PC-9 (cell line): ENCODE measurements around the gene MYO1G. TPM values are rescaled to one million over a fixed set of nuclear protein-coding genes. Genes with fewer than 3 reads are reported as not detected.

Experiments used
- BruUV-seq: library from RNA; stranded (reverse); fragments of 400-500 nt; replicated peaks from 2 replicates; lab custom pipeline; 2021; lab: Mats Ljungman, UMichigan
- CTCF ChIA-PET: fragments of 300-600 bp; sonication (Branson Sonifier 250); formaldehyde crosslinking; loops from one replicate; lab custom pipeline; 2022; ENCODE audit warnings: antibody characterized with exemption; lab: Charles Lee
- POLR2A ChIA-PET: fragments of 300-600 bp; sonication (Branson Sonifier 250); formaldehyde crosslinking; loops from one replicate; lab custom pipeline; 2022; ENCODE audit warnings: antibody characterized with exemption; ENCODE audit not compliant: unreplicated experiment; lab: Charles Lee
- DNase-seq, 2 experiments: peaks; one replicate each; pipeline versions ENCODE4 v3.0.0 to v3.0.0-alpha.2; 2015 to 2022; ENCODE audit warnings: mixed read lengths in 1 of 2
- H2AFZ ChIP-seq: fragments of 200-600 bp; sonication (generic); 2 replicates; pipeline ENCODE4 v1.8.1; 2017; ENCODE audit warnings: antibody characterized with exemption
- H3F3A ChIP-seq: fragments of 200-600 bp; sonication (generic); 2 replicates; pipeline ENCODE4 v1.8.1; 2017; ENCODE audit warnings: antibody characterized with exemption, mild to moderate bottlenecking, low read depth; ENCODE audit not compliant: insufficient read depth
- H3K27ac ChIP-seq: fragments of 200-600 bp; sonication (generic); 2 replicates; pipeline ENCODE4 v1.6.1; 2016; ENCODE audit warnings: mixed run types
- H3K27me3 ChIP-seq: fragments of 200-600 bp; sonication (generic); 2 replicates; pipeline ENCODE4 v1.6.1; 2016; ENCODE audit warnings: low read depth, mixed run types; ENCODE audit not compliant: insufficient read depth
- H3K36me3 ChIP-seq: fragments of 200-600 bp; sonication (generic); 2 replicates; pipeline ENCODE4 v1.6.1; 2016; ENCODE audit warnings: low read depth, mixed run types
- H3K4me1 ChIP-seq: fragments of 200-600 bp; sonication (generic); replicated peaks from 2 replicates; pipeline ENCODE4 v1.6.1; 2016; ENCODE audit warnings: mixed run types; ENCODE audit not compliant: insufficient read depth
- H3K4me2 ChIP-seq: fragments of 200-600 bp; sonication (generic); 2 replicates; pipeline ENCODE4 v1.6.1; 2017; ENCODE audit warnings: mixed run types
- H3K4me3 ChIP-seq: fragments of 200-600 bp; sonication (generic); 2 replicates; pipeline ENCODE4 v1.6.1; 2016; ENCODE audit warnings: mixed run types
- H3K79me2 ChIP-seq: fragments of 200-600 bp; sonication (generic); 2 replicates; pipeline ENCODE4 v1.6.1; 2017; ENCODE audit warnings: low read depth, mixed run types
- H3K9me2 ChIP-seq: fragments of 200-600 bp; sonication (generic); 2 replicates; pipeline ENCODE4 v1.8.1; 2017; ENCODE audit warnings: mild to moderate bottlenecking; ENCODE audit not compliant: insufficient read depth
- H3K9me3 ChIP-seq: fragments of 200-600 bp; sonication (generic); 2 replicates; pipeline ENCODE4 v1.8.1; 2016; ENCODE audit warnings: low read depth; ENCODE audit not compliant: insufficient read depth
- H4K20me1 ChIP-seq: fragments of 200-600 bp; sonication (generic); 2 replicates; pipeline ENCODE4 v1.8.1; 2017; ENCODE audit not compliant: insufficient read depth
- EZH2 ChIP-seq: fragments of 200-600 bp; sonication (generic); IDR thresholded peaks from 2 replicates; pipeline ENCODE4 v1.8.0; 2017; ENCODE audit warnings: antibody characterized with exemption, low read depth
- intact Hi-C: fragments of 100-400 bp; cut with micrococcal nuclease; formaldehyde crosslinking; loops from one replicate; pipeline ENCODE4 v1.10.0; 2022; ENCODE audit not compliant: unreplicated experiment
- total RNA-seq: library from RNA; stranded (reverse); gene quantifications from 2 replicates; pipeline ENCODE4 v1.2.3, GENCODE V29; 2021
- TF ChIP-seq, protein P1 (sequence below): fragments of 200-600 bp; sonication (generic); conservative IDR thresholded peaks from 2 replicates; pipeline ENCODE4 v1.6.1; 2017; ENCODE audit warnings: mixed run types, antibody characterized with exemption, mild to moderate bottlenecking, moderate library complexity

Gene MYO1G
- total RNA-seq, 1 experiment from 2014 or later = 0.24 TPM

DNA sequence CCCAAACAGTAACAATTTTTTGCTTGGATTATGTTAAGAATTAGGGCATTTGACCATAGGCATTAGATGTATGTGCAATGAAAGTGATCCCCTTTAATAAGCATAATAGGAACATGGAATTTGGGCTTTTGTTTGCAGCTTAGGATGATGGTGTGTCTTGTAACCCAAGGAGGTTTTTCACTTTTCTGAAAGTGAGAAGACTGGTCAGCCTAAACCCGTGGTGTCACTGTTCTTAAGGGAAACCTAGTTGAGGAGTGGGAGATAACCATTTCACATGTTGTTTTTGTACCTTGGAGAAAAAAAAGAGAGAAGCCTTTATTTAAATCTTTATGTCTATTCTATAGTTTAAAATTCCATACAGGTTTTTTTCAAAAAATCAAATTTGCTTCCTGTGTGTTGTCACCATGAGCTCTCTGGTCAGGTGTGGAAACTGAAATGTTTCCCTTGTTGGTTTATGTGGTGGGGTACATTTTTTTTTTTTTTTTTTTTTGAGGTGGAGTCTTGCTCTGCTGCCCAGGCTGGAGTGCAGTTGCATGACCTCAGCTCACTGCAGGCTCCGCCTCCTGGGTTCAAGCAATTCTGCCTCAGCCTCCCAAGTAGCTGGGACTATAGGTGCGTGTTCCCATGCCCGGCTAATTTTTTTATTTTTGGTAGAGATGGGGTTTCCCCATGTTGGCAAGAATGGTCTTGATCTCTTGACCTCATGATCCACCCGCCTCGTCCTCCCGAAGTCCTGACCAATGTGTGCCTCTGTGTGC, 28.9 kb upstream of the MYO1G start:
- CTCF ChIA-PET = no interaction called here
- H3K4me3 ChIP-seq = no peak overlapping the region
- H3K9me2 ChIP-seq = no peaks in the 10 kb centered on the region
- no peak overlapping the region for H3K4me2 ChIP-seq
- H3K36me3 ChIP-seq = 0 out of 2 replicates have a peak, but pooled peaks cover 3% of the 10 kb centered on the region
- BruUV-seq = no TSS peak
- 0 out of 2 replicates have a peak, but pooled peaks cover 4% of the 10 kb centered on the region for H3F3A ChIP-seq
- no peaks in the 10 kb centered on the region for H3K9me3 ChIP-seq
- DNase-seq = no peak
- no peak for TF ChIP-seq EZH2
- TF ChIP-seq, protein P1, sequence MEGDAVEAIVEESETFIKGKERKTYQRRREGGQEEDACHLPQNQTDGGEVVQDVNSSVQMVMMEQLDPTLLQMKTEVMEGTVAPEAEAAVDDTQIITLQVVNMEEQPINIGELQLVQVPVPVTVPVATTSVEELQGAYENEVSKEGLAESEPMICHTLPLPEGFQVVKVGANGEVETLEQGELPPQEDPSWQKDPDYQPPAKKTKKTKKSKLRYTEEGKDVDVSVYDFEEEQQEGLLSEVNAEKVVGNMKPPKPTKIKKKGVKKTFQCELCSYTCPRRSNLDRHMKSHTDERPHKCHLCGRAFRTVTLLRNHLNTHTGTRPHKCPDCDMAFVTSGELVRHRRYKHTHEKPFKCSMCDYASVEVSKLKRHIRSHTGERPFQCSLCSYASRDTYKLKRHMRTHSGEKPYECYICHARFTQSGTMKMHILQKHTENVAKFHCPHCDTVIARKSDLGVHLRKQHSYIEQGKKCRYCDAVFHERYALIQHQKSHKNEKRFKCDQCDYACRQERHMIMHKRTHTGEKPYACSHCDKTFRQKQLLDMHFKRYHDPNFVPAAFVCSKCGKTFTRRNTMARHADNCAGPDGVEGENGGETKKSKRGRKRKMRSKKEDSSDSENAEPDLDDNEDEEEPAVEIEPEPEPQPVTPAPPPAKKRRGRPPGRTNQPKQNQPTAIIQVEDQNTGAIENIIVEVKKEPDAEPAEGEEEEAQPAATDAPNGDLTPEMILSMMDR = no peak
- H3K27ac ChIP-seq = no peak overlapping the region
- H2AFZ ChIP-seq = no peak overlapping the region
- no peaks in the 10 kb centered on the region for H3K27me3 ChIP-seq
- H4K20me1 ChIP-seq = no peaks in the 10 kb centered on the region
- POLR2A ChIA-PET = no interaction called here
- H3K4me1 ChIP-seq = no peaks in the 10 kb centered on the region
- peaks cover 38% of the 10 kb centered on the region for H3K79me2 ChIP-seq
- intact Hi-C loops = no loop called here

DNA sequence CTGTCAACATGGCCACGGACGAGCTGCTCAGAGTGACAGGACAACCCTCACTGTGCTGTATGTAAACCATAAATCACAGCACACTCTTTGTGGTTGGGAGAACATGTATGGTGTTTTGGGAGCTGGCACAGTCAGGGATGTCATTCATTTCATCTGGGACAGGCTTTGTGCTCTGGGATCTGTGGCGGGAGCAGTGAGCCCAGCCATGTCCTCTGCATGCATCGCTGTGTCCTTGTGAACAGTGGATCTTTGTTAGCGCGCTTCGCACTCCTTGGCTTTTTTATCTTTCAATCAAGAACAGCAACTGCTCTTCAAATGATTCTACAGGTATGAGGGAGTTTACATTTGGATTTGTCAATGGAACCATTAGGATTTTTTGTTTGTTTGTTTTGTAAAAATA, 28.3 kb upstream of the MYO1G start:
- no peak overlapping the region for H3K4me2 ChIP-seq
- BruUV-seq = no TSS peak
- TF ChIP-seq, protein P1 = no peak
- TF ChIP-seq EZH2 = no peak
- no peak overlapping the region for H3K27ac ChIP-seq
- H3K4me1 ChIP-seq = peaks cover under 1% of the 10 kb centered on the region; the same call in 1 of the 2 replicates
- H3K9me3 ChIP-seq = no peaks in the 10 kb centered on the region
- no peak overlapping the region for H2AFZ ChIP-seq
- DNase-seq = no peak
- peaks cover 45% of the 10 kb centered on the region for H3K79me2 ChIP-seq
- H3F3A ChIP-seq = peaks cover 5% of the 10 kb centered on the region; the same call in 1 of the 2 replicates
- H4K20me1 ChIP-seq = no peaks in the 10 kb centered on the region
- CTCF ChIA-PET = no interaction called here
- H3K27me3 ChIP-seq = no peaks in the 10 kb centered on the region
- POLR2A ChIA-PET = no interaction called here
- intact Hi-C loops = no loop called here
- no peaks in the 10 kb centered on the region for H3K9me2 ChIP-seq
- H3K36me3 ChIP-seq = no peaks in the 10 kb centered on the region
- H3K4me3 ChIP-seq = no peak overlapping the region

DNA sequence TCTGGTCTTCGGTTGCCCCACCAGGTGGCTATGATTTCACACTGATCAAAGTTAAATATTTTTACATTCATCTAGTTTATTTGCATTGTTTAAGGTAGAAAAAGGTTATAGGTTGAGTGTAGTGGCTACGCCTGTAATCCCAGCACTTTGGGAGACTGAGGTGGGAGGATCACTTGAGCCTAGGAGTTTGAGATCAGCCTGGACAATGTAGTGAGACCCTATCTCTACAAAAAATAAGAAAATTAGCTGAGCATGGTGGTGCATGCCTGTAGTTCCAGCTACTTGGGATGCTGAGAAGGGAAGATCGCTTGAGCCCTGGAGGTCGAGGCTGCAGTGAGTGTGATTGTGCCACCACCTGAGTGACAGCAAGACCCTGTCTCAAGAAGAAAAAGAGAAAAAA, 25.0 kb upstream of the MYO1G start:
- no peaks in the 10 kb centered on the region; the same call in 1 of the 2 replicates for H4K20me1 ChIP-seq
- no peak overlapping the region for H3K4me2 ChIP-seq
- H3K27me3 ChIP-seq = no peaks in the 10 kb centered on the region
- intact Hi-C loops = no loop called here
- TF ChIP-seq, protein P1 = no peak
- no peak for TF ChIP-seq EZH2
- no peak overlapping the region for H3K4me3 ChIP-seq
- POLR2A ChIA-PET = no interaction called here
- H2AFZ ChIP-seq = no peak overlapping the region
- peaks cover 26% of the 10 kb centered on the region for H3F3A ChIP-seq
- peaks cover 52% of the 10 kb centered on the region for H3K79me2 ChIP-seq
- CTCF ChIA-PET = no interaction called here
- H3K27ac ChIP-seq = no peak overlapping the region
- no TSS peak for BruUV-seq
- H3K4me1 ChIP-seq = peaks cover 15% of the 10 kb centered on the region
- no peaks in the 10 kb centered on the region for H3K9me2 ChIP-seq
- DNase-seq = no peak
- H3K9me3 ChIP-seq = no peaks in the 10 kb centered on the region
- H3K36me3 ChIP-seq = no peaks in the 10 kb centered on the region
